Neuron (in vitro differentiated cells): ENCODE data around the gene FCRL6.

Source experiments
- H2AFZ ChIP-seq: one replicate; pipeline ENCODE4 v1.6.1; 2013; ENCODE audit warnings: low read depth, mild to moderate bottlenecking, inconsistent platforms, low read length, moderate library complexity
- H3K27me3 ChIP-seq: one replicate; pipeline ENCODE4 v1.6.1; 2013; ENCODE audit warnings: low read length; ENCODE audit not compliant: insufficient read depth
- H3K36me3 ChIP-seq: one replicate; pipeline ENCODE4 v1.6.1; 2013; ENCODE audit warnings: low read length; ENCODE audit not compliant: insufficient read depth
- H3K4me1 ChIP-seq: one replicate; pipeline ENCODE4 v1.6.1; 2013; ENCODE audit warnings: low read length; ENCODE audit not compliant: insufficient read depth
- H3K4me3 ChIP-seq: 2 replicates; pipeline ENCODE4 v1.5.1; 2013; ENCODE audit warnings: mild to moderate bottlenecking, low read length, moderate library complexity
- H3K9me3 ChIP-seq: one replicate; pipeline ENCODE4 v1.6.1; 2013; ENCODE audit warnings: low read length

FCRL6 gene

GRCh38 chr1:159849626-159850366 is 47.6 kb downstream of the FCRL6 start:
- H2AFZ ChIP-seq = no peak overlapping the region

GRCh38 chr1:159851407-159851806 is 49.2 kb downstream of the FCRL6 start:
- H3K36me3 ChIP-seq = no peaks in the 10 kb centered on the region
- H2AFZ ChIP-seq = no peak overlapping the region
- peaks cover 38% of the 10 kb centered on the region for H3K27me3 ChIP-seq
- H3K4me3 ChIP-seq = no peak overlapping the region
- H3K9me3 ChIP-seq = no peaks in the 10 kb centered on the region
- peaks cover 7% of the 10 kb centered on the region for H3K4me1 ChIP-seq

More at GRCh38 chr1:159849626-159850366, 47.6 kb downstream of the FCRL6 start:
- no peaks in the 10 kb centered on the region for H3K9me3 ChIP-seq
- H3K4me3 ChIP-seq = no peak overlapping the region
- H3K36me3 ChIP-seq = no peaks in the 10 kb centered on the region
- peaks cover 7% of the 10 kb centered on the region for H3K4me1 ChIP-seq
- peaks cover 34% of the 10 kb centered on the region for H3K27me3 ChIP-seq

DNA sequence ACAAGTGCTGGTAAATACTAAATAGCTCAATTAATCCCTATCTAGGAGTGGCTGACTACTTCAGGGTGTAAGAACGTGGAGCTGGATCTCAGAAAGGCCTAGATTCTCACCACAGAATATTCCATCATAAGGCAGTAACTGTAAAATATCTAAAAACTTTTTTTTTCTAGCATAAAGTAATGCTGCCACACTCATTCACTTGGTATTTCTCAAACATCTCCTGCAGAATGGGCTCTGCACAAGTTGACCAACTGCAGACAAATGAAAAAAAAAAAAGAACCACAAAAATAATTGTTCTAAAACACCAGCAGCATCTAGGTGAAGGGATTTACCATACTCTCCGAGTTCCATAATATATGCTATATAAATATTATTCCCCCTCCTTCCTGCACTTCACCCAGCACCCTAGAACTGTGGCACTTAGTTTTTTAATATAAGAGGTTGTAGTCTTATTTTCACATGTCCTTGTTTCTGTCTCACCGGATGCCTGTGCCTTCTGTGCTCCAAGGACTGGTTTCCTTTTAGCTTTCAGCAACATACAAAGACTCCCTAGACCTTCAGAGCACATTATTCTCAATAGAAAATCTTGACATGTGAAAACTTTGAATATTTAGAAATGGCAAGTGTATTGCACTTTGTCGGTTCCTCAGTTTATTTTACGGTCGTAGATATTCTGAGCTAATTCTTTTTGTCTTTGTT is 51.4 kb downstream of the FCRL6 start:
- no peaks in the 10 kb centered on the region for H3K9me3 ChIP-seq
- H2AFZ ChIP-seq = peak overlapping the region; percentile 80
- H3K36me3 ChIP-seq = no peaks in the 10 kb centered on the region
- peaks cover 41% of the 10 kb centered on the region for H3K27me3 ChIP-seq
- H3K4me1 ChIP-seq = peaks cover 7% of the 10 kb centered on the region
- peak overlapping the region; percentile 18 for H3K4me3 ChIP-seq

DNA sequence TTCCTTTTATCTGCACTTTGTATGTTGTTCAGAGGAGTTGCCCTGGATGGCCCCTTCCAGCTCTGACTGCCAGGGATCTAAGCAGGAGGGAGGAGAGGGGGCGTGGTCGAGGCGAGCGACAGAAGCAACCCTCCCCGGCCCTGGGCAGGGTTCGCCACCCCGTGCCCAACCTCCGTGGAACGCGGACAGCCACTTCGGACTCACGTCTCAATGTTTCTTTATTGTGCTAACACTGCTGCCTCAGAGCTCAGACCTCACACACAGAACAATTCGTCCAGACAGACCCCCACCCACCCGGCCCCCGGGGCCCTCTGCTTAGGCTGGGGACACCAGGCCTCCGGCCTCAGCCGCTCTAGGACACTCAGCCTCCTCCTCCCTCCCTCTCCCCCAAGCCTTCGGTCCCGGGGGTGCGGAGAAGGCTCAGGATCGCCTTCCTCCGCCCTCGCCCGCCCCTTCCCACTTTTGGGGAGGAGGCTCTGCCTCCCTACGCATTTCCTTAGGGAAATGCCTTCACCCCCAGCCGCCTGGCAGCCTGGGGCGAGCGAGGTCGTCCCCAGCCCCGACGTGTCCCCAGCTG is 52.0 kb downstream of the FCRL6 start:
- Histone ChIP-seq H3K36me3 (no peaks in the 10 kb centered on the region), H3K9me3 (no peaks in the 10 kb centered on the region), H3K4me3 (peak overlapping the region; percentile 37), H2AFZ (peak overlapping the region; percentile 80), H3K27me3 (peaks cover 44% of the 10 kb centered on the region), H3K4me1 (peaks cover 7% of the 10 kb centered on the region)

GRCh38 chr1:159854693-159855192 is 52.6 kb downstream of the FCRL6 start:
- Histone ChIP-seq H3K36me3 (no peaks in the 10 kb centered on the region), H3K9me3 (no peaks in the 10 kb centered on the region), H3K4me1 (peaks cover 7% of the 10 kb centered on the region), H3K4me3 (peak overlapping the region; percentile 37), H2AFZ (peak overlapping the region; percentile 80), H3K27me3 (peaks cover 44% of the 10 kb centered on the region)

DNA sequence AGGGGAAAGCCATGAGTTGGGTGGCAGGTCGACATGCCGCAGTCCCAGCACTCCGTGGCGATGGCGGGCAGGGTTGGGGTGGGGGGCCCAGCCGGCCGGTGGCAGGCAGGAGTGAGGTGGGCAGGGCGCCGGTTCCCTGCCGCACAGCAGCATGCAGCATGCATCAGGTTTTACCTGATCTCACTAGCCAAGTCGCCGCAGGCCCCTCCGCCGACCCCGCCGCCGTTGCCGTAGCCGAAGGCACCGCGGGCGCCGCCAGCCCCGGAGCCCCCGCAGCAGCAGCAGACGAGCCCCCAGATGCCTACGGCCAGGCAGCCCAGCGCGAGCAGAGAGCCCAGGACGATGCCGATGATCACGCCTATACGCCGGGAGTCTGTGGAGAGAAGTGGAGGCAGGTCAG is 53.5 kb downstream of the FCRL6 start:
- no peak overlapping the region for H2AFZ ChIP-seq
- H3K36me3 ChIP-seq = no peaks in the 10 kb centered on the region
- no peaks in the 10 kb centered on the region for H3K9me3 ChIP-seq
- H3K4me1 ChIP-seq = peaks cover 7% of the 10 kb centered on the region
- H3K4me3 ChIP-seq = no peak overlapping the region
- peaks cover 51% of the 10 kb centered on the region for H3K27me3 ChIP-seq

DNA sequence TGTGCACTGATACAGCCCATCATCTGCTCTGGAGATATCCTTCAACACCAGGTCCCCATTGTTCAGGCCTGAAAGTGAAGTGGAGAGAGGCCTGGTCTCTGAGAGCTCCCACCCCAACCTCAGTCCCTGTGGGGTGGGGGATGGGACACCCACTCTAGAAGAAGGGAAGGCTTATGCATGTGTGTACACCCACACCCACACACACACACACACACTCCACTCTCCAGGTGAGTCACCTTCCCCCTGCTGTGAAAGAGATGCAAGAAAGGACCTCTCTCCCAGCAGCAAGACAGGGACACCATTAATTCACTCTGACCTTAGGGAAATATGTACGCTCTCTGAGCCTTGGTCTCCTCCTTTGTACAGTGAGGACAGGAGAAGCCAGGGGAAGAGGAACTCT is 54.4 kb downstream of the FCRL6 start:
- Histone ChIP-seq H3K36me3 (no peaks in the 10 kb centered on the region), H2AFZ (no peak overlapping the region), H3K27me3 (peaks cover 60% of the 10 kb centered on the region), H3K9me3 (no peaks in the 10 kb centered on the region), H3K4me3 (no peak overlapping the region), H3K4me1 (peaks cover 7% of the 10 kb centered on the region)

- Histone ChIP-seq H3K36me3 (no peaks in the 10 kb centered on the region), H3K4me3 (no peak overlapping the region), H3K27me3 (peaks cover 64% of the 10 kb centered on the region), H2AFZ (no peak overlapping the region), H3K9me3 (no peaks in the 10 kb centered on the region), H3K4me1 (peaks cover 7% of the 10 kb centered on the region)
These were observed 55.7 kb downstream of the FCRL6 start for GRCh38 chr1:159857889-159858288.

DNA sequence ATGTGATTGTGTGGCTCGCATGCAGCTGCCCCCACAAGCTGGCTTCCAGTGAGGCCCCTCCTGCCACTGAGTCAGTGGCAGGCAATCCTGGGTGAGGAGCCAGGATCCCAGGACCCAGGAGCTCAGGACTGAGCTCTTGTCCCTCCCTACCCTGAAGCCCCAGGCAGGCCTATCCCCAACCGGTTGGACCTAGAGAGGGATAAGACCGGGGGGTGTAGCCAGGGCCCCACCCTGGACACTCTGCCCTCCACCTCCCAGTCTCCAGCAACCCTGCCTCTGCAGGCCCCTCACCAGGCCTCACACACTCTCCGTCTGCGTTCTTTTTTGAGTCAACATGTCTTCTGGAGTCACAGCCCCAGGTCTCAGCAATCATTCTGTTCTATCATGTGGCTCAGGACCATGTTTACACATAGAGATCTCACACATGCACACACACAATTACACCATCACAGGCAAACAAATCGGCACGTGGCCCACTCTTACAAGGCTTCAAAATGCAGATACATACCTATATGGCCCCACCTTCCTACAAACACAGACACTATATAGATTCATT is 57.7 kb downstream of the FCRL6 start:
- H2AFZ ChIP-seq = no peak overlapping the region
- no peak overlapping the region for H3K4me3 ChIP-seq
- no peaks in the 10 kb centered on the region for H3K4me1 ChIP-seq
- H3K27me3 ChIP-seq = peaks cover 47% of the 10 kb centered on the region
- no peaks in the 10 kb centered on the region for H3K9me3 ChIP-seq
- H3K36me3 ChIP-seq = no peaks in the 10 kb centered on the region

DNA sequence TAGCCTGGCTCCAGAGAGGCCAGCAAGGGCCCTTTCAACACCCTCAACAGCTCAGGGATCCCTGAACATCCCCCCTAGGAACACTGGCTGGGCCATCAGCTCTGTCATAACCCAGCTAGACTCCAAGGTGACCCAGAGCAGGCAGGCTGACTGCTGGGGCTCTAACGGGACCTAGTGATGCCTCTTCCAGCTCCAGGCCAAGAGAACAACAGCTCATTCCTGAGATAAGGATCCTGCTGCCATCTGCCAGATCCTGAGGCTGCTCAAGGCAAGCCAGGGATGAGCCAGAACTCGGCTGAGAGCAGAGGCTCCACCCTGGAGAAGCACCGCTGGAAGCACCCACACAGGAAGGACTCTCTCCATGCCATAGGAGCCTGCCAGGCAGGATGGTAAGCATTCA is 58.3 kb downstream of the FCRL6 start:
- Histone ChIP-seq H3K27me3 (peaks cover 42% of the 10 kb centered on the region), H2AFZ (no peak overlapping the region), H3K4me3 (no peak overlapping the region), H3K4me1 (no peaks in the 10 kb centered on the region), H3K36me3 (no peaks in the 10 kb centered on the region), H3K9me3 (no peaks in the 10 kb centered on the region)

DNA sequence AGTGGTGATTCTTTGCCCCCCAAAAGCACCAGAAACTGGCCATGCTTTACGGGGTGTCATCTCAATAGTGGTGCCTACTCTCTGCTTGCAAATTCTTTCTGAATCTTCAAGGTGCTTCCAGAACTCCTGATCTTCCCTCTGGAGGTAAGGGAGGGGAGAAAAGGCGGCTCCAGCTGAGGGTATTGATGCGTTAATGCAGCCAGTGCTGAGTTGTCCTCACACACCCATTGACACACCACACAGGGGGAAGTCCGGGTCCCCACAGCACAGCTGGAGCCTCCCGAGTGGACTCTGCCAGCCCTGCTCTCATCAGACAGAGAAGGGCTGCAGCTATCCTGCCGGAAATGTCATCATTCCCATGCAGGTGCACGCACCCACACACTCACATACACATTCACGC is 59.1 kb downstream of the FCRL6 start:
- no peaks in the 10 kb centered on the region for H3K9me3 ChIP-seq
- H2AFZ ChIP-seq = no peak overlapping the region

DNA sequence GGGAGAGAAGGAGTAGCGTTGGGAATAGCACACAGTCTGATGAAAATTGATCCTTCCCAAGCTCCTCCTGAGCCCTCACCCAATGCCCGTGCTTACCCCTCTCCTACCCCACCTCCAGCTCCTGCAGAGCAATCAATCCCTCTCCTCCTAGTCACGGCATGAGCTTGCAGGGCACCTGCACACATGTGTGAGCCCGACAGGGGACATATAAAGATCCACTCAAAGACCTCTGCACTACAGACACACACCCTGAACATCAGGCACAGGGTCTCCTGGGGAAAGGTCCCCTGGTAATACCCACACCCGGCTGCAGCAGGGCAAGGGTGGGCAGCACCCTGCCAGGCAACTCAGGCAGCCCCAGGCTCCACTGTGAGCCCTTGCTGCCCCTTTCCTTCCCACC is 59.9 kb downstream of the FCRL6 start:
- H3K36me3 ChIP-seq = no peaks in the 10 kb centered on the region
- no peak overlapping the region for H3K4me3 ChIP-seq
- no peaks in the 10 kb centered on the region for H3K4me1 ChIP-seq
- peaks cover 32% of the 10 kb centered on the region for H3K27me3 ChIP-seq
- no peaks in the 10 kb centered on the region for H3K9me3 ChIP-seq
- no peak overlapping the region for H2AFZ ChIP-seq

More for the DNA sequence above, 59.1 kb downstream of the FCRL6 start:
- Histone ChIP-seq H3K4me1 (no peaks in the 10 kb centered on the region), H3K27me3 (peaks cover 39% of the 10 kb centered on the region), H3K4me3 (no peak overlapping the region), H3K36me3 (no peaks in the 10 kb centered on the region)

GRCh38 chr1:159862557-159862956 is 60.4 kb downstream of the FCRL6 start, which contains the start of gene VSIG8:
Gene VSIG8, minus strand, starts transcription at chr1:159862657. Its CDS starts 136 bp downstream, at chr1:159862521.
- no peaks in the 10 kb centered on the region for H3K9me3 ChIP-seq
- peaks cover 30% of the 10 kb centered on the region for H3K27me3 ChIP-seq
- no peak within 1 kb of the TSS for H2AFZ ChIP-seq
- no peaks in the 10 kb centered on the region for H3K36me3 ChIP-seq
- H3K4me3 ChIP-seq = no peak within 1 kb of the TSS
- H3K4me1 ChIP-seq = no peaks in the 10 kb centered on the region
